GM12801 (cell line): Measurements from ENCODE around the gene SYNDIG1L.

Experiments used
- CTCF ChIP-seq: IDR thresholded peaks from one replicate; pipeline ENCODE4 v1.5.1; 2011; ENCODE audit warnings: control low read depth; ENCODE audit not compliant: insufficient read length; ENCODE audit errors: extremely low read depth

Gene SYNDIG1L

GRCh38 chr14:74394549-74394948, 31.5 kb downstream of the SYNDIG1L start:
- no peak for TF ChIP-seq CTCF

GRCh38 chr14:74392616-74393570, 33.1 kb downstream of the SYNDIG1L start:
- no peak for TF ChIP-seq CTCF

GRCh38 chr14:74391479-74391878, 34.5 kb downstream of the SYNDIG1L start:
- no peak for TF ChIP-seq CTCF

GRCh38 chr14:74389980-74390379, 36.0 kb downstream of the SYNDIG1L start:
- no peak for TF ChIP-seq CTCF

- no peak for TF ChIP-seq CTCF
Observed at GRCh38 chr14:74382231-74382630, 43.8 kb downstream of the SYNDIG1L start.

GRCh38 chr14:74380845-74381244, 45.2 kb downstream of the SYNDIG1L start:
- no peak for TF ChIP-seq CTCF

- TF ChIP-seq CTCF: no peak
Observed at GRCh38 chr14:74380172-74380571, 45.8 kb downstream of the SYNDIG1L start.
